Measurements from ENCODE around the gene CDC37L1. TPM values are rescaled to one million over a fixed set of nuclear protein-coding genes. Genes with fewer than 3 reads are reported as not detected.
A peak's percentile ranks its signal among the peaks of the same experiment; 100 is the strongest.

CDC37L1 gene
- total RNA-seq, 2 experiments from 2014 or later: 10.1 to 12.4 TPM

DNA sequence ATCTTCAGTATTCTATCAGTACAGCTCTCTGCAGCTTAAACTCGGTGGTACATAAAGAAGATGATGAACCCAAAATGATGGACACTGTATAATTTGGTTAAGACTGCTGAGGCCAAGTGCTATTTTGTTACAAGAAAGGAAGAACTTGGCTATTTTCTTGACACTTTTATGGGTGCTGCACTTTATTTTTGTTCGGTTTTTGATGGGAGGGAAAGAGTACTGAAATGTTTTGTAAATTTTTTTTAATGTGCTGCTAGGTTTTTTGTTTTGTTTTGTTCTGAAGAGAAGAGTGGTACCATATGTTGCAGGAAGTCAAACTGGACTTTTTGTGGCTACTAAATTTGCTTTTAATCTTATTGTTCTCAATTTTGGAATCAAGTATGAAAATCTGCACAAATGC, 26.7 kb downstream of the CDC37L1 start:
- CTCF ChIA-PET: no interaction called here
- Mint-ChIP-seq H3K9me3 (ENCODE audit: low read depth) (no peaks in the 10 kb centered on the region), H3K27ac (no peak overlapping the region), H3K36me3 (peaks cover 62% of the 10 kb centered on the region), H3K4me3 (no peak overlapping the region), H3K4me1 (peaks cover 8% of the 10 kb centered on the region), H3K27me3 (no peaks in the 10 kb centered on the region)
- ATAC-seq (no peak), DNase-seq (no peak)

DNA sequence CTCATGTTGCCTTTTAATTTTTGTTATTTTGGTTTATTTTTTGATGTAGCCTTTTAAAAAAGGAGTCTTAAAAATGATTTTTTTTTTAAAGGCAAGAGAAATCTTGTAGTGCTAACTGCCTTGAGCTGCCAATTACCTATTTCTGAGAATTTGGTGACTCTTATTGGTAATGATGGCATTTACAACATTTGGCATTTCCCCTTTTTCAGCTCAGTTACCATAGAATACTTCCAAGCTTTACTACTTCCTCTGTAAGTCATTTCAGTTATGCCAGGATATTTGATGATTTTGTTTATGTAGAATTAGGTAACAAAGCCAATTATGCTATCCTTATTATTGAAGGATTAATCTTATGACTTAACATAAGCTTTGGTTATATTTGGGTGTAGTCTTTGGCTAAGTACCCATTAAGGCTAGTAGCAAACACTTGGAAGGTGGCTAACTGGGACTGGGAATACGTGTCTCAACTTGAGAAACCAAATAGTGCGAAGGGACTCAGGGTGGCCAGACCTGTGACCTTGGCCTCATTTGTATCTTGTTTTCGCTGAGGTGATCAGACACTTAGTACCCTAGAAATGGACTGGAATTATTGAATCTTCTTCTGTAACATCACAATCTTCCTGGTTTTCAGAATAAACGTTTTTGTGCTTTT, 27.7 kb downstream of the CDC37L1 start:
- DNase-seq: no peak
- Mint-ChIP-seq H3K4me1 (peaks cover 8% of the 10 kb centered on the region), H3K36me3 (peaks cover 59% of the 10 kb centered on the region), H3K9me3 (ENCODE audit: low read depth) (no peaks in the 10 kb centered on the region), H3K4me3 (no peak overlapping the region), H3K27me3 (no peaks in the 10 kb centered on the region), H3K27ac (no peak overlapping the region)
- ATAC-seq: no peak
- CTCF ChIA-PET: interaction anchor here (1.1 kb wide), 1 partner anchor 33 kb away, joined by 3 read pairs; no protein-coding TSS in a partner anchor

DNA sequence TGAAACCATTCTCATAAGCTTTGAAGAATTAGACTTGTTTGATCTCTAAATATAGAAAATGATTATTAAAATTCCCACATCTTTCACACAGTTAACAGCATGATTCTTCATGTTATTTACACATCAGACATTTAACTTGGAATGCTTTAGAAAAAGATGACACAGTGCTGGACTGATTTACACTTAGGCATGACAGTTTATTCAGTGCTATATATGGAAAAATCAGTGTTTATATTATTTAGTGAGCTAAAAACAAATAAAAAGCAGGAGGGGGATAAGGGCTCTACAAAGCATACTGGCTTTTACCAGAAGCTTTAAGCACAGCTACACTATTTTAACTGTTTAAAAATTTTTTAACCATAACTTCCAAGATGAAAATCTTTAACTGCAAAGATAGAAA, 30.0 kb downstream of the CDC37L1 start:
- H3K27me3 Mint-ChIP-seq: no peaks in the 10 kb centered on the region
- no peak overlapping the region for H3K27ac Mint-ChIP-seq
- H3K4me1 Mint-ChIP-seq: peaks cover 8% of the 10 kb centered on the region
- CTCF ChIA-PET: interaction anchor here (1.2 kb wide), 1 partner anchor 11 kb away, joined by 3 read pairs; no protein-coding TSS in a partner anchor
- peaks cover 55% of the 10 kb centered on the region for H3K36me3 Mint-ChIP-seq
- DNase-seq (no peak), ATAC-seq (no peak)
- H3K9me3 Mint-ChIP-seq (ENCODE audit: low read depth): peaks cover 3% of the 10 kb centered on the region
- no peak overlapping the region for H3K4me3 Mint-ChIP-seq

DNA sequence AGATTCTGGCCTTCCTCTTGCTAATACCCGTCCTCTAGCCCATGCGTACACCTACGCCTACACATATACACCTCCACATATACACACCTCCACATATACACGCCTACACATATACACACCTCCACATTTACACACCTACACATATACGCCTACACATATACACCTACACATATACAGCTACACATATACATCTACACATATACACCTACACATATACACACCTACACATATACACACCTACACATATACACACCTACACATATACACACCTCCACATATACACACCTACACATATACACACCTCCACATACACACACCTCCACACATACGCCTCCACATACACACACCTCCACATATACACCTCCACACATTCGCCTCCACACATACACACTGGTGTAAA, 34.5 kb downstream of the CDC37L1 start:
- Mint-ChIP-seq H3K27ac (no peak overlapping the region), H3K4me1 (no peaks in the 10 kb centered on the region), H3K36me3 (peaks cover 61% of the 10 kb centered on the region), H3K27me3 (no peaks in the 10 kb centered on the region), H3K9me3 (ENCODE audit: low read depth) (peaks cover 3% of the 10 kb centered on the region), H3K4me3 (no peak overlapping the region)
- CTCF ChIA-PET: no interaction called here
- no peak for DNase-seq
- no peak for ATAC-seq

DNA sequence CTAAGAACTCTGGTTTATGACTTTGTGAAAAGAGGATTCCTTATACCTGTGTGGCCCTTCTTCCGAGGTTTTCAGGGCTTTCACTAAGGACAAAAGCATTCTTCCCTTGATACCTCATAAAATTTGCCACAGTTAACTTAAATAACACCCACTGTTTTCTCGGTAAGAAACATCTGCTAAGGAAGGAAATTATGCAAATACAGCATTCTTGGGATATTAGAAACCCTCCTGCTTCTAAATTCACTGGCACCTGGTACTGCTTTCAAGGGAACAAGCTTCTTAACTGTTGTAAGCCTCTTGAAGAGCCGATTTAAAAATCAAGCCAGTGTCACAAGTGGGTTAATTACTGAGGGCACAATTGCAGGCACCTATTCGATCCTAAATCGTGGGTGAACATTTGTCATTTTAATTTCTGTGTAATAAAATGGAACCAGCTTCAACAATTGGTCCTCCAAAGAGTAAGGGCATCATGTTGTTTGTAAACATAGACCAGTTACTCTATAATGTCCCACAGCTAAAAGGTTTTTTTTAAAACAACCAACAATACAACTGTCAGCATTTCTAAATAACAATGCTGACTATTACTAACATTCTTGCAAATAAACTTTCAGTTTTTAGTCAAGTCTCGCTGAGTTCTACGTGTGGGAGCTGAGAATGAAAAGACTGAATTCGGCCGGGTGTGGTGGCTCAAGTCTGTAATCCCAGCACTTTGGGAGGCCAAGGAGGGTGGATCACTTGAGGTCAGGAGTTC, 35.1 kb downstream of the CDC37L1 start:
- Mint-ChIP-seq H3K9me3 (ENCODE audit: low read depth) (peaks cover 3% of the 10 kb centered on the region), H3K4me3 (no peak overlapping the region), H3K27me3 (no peaks in the 10 kb centered on the region), H3K27ac (no peak overlapping the region), H3K36me3 (peaks cover 59% of the 10 kb centered on the region), H3K4me1 (no peaks in the 10 kb centered on the region)
- CTCF ChIA-PET: no interaction called here
- DNase-seq (no peak), ATAC-seq (no peak)

DNA sequence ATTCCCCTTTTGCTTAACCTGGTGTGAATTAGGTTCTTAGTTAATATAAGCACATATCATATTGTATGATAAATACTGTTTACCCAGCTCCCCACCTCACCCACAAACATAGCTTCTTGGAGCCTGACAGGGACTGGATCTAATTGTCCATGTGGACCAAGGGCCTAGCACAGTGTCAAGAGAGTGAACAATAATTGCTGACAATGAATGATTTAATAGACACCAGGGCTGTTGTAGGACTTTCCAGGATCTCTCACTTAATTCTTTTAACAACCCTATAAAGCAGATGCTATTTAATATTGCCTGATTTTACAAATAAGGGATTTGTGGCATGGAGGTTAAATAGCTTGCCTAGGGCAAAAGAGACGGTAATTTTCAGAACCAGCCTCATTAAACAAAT, 36.8 kb downstream of the CDC37L1 start:
- H3K4me3 Mint-ChIP-seq: no peak overlapping the region
- H3K27ac Mint-ChIP-seq: no peak overlapping the region
- peaks cover 59% of the 10 kb centered on the region for H3K36me3 Mint-ChIP-seq
- H3K9me3 Mint-ChIP-seq (ENCODE audit: low read depth): peaks cover 3% of the 10 kb centered on the region
- DNase-seq (no peak), ATAC-seq (no peak)
- CTCF ChIA-PET: no interaction called here
- H3K4me1 Mint-ChIP-seq: peaks cover 1% of the 10 kb centered on the region
- no peaks in the 10 kb centered on the region for H3K27me3 Mint-ChIP-seq

DNA sequence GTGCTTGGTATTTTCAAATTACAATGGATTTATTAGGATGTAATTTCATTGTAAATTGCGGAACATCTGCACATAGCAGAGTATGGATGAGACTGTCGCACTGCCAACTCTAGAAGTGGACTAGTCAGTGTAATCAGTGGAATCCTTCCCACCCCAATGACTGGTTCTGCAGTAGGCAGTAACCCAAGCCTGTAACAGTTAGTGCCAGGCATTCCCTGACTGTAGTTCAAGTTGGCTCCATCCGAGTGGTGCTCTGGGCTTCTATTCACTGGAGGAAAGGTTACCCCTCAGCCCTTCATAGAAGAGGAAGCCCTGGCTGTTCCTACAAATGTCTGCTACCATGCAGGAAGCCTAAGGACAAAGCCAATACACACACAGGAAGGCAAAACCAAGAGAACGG, 38.4 kb downstream of the CDC37L1 start:
- peaks cover 62% of the 10 kb centered on the region for H3K36me3 Mint-ChIP-seq
- H3K27me3 Mint-ChIP-seq: no peaks in the 10 kb centered on the region
- DNase-seq (no peak), ATAC-seq (no peak)
- no peak overlapping the region for H3K27ac Mint-ChIP-seq
- H3K4me1 Mint-ChIP-seq: peaks cover 1% of the 10 kb centered on the region
- H3K9me3 Mint-ChIP-seq (ENCODE audit: low read depth): peaks cover 3% of the 10 kb centered on the region
- CTCF ChIA-PET: no interaction called here
- H3K4me3 Mint-ChIP-seq: no peak overlapping the region

DNA sequence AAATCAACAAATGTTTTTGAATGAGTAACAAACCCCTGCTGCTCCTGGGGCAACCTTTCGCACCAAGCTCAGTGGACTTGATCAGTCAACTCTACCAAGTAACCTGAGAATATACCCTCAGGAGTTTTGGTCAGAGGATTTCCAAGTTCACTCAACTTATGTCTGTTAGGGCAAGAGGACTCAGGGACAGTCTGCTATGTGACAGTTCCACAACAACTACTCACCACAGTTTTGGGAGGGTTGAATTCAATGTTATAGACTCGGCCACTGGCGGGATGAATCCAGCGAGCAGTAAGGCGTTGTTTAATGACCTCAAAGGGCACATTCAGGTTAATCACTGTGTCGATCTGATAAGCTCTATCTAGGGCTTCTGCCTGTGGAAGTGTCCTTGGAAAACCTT, 39.5 kb downstream of the CDC37L1 start:
- Mint-ChIP-seq H3K4me3 (no peak overlapping the region), H3K27ac (no peak overlapping the region), H3K27me3 (no peaks in the 10 kb centered on the region), H3K36me3 (peaks cover 60% of the 10 kb centered on the region), H3K9me3 (ENCODE audit: low read depth) (peaks cover 1% of the 10 kb centered on the region), H3K4me1 (peaks cover 1% of the 10 kb centered on the region)
- no peak for DNase-seq
- no peak for ATAC-seq
- CTCF ChIA-PET: interaction anchor here (0.8 to 1.4 kb wide), 2 partner anchors 16 to 23 kb away, joined by 3 to 4 read pairs; no protein-coding TSS in a partner anchor

DNA sequence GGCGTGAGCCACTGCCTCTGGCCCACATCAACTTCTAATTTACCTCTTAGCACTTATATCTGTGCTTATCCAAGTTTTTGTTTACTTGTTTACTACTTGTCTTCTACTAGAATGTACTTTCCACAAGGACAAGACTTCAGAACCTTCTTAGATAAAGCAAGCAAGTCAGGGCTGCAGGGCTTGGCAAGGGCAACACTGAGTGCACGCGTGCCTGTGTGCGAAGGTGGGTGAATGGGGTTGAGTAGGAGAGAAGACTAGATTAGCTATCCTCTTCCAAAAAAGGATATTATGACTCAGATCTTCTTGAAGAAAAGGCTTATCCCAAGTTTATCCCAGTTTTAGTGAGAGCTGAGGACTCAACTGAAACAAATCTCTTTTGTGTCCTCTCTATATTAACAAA, 42.4 kb downstream of the CDC37L1 start:
- Mint-ChIP-seq H3K27ac (no peak overlapping the region), H3K9me3 (ENCODE audit: low read depth) (no peaks in the 10 kb centered on the region), H3K4me3 (no peak overlapping the region), H3K27me3 (no peaks in the 10 kb centered on the region), H3K36me3 (peaks cover 60% of the 10 kb centered on the region), H3K4me1 (peaks cover 15% of the 10 kb centered on the region)
- ATAC-seq: no peak
- DNase-seq: no peak
- CTCF ChIA-PET: no interaction called here

DNA sequence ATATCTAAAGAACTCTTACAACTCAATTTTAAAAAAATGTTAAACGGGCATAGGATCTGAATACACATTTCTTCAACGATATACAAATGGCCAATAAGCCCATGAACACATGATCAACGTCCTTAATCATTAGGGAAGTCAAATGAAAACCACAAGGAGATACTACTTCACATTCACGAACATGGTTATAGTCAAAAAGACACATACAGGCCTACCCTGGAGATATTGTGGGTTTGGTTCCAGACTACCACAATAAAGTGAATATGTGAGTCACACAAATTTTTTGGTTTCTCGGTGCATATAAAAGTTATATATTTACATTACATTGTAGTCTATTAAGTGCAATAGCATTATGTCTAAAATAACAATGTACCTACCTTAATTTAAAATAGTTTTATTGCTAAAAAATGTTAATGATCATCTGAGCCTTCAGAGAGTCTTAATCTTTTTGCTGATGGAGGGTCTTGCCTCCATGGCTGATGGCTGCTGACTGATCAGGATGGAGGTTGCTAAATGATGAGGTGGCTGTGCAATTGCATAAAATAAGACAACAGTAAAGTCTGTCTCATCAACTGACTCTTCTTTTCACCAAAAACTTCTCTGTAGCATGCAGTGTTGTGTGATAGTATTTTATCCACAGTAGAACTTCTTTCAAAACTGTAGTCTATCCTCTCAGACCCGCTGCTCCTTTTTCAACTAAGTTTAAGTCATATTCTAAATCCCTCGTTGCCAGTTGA, 46.5 kb downstream of the CDC37L1 start:
- Mint-ChIP-seq H3K4me3 (no peak overlapping the region), H3K4me1 (peaks cover 27% of the 10 kb centered on the region), H3K27me3 (no peaks in the 10 kb centered on the region)

DNA sequence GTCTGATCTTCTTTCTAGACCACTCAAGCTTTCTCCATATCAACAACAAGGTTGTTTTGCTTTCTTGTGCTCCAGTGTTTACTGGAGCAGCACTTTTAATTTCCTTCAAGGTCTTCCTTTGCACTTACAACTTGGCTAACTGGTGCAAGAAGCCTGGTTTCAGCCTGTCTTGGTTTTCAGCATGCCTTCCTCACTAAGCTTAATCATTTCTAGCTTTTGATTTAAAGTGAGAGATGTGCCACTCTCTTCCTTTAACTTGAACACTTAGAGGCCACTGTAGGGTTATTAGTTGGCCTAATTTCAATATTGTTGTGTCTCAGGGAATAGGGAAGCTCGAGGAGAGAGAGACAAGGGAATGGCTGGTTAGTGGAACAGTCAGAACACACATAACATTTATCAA, 48.2 kb downstream of the CDC37L1 start:
- H3K27ac Mint-ChIP-seq: peak overlapping the region; percentile 51
- no peaks in the 10 kb centered on the region for H3K9me3 Mint-ChIP-seq (ENCODE audit: low read depth)
- DNase-seq (no peak), ATAC-seq (no peak)
- H3K4me1 Mint-ChIP-seq: peaks cover 27% of the 10 kb centered on the region
- H3K4me3 Mint-ChIP-seq: no peak overlapping the region
- H3K27me3 Mint-ChIP-seq: no peaks in the 10 kb centered on the region
- CTCF ChIA-PET: no interaction called here
- peaks cover 38% of the 10 kb centered on the region for H3K36me3 Mint-ChIP-seq

More for the DNA sequence above, 46.5 kb downstream of the CDC37L1 start:
- no peak for DNase-seq
- Mint-ChIP-seq H3K27ac (no peak overlapping the region), H3K9me3 (ENCODE audit: low read depth) (no peaks in the 10 kb centered on the region), H3K36me3 (peaks cover 48% of the 10 kb centered on the region)
- ATAC-seq: peak; percentile 47
- CTCF ChIA-PET: no interaction called here

DNA sequence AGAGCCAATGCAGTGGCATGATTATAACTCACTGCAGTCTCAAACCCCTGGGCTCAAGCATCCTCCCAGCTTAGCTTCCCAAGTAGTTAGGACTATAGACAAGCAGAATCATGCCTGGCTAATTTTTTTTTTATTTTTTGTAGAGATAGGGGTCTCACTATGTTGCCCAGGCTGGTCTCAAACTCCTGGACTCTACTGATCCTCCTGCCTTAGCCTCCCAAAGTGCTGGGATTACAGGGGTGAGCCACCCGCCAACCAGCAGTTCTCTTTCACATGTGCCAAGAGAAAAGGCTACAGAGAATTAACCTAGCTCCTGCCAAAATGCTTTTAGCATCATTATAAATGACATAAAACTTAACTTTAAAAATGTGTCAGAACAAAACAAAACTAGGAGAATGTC, 53.5 kb downstream of the CDC37L1 start:
- Mint-ChIP-seq H3K4me1 (peaks cover 23% of the 10 kb centered on the region), H3K4me3 (no peak overlapping the region), H3K27ac (no peak overlapping the region), H3K9me3 (ENCODE audit: low read depth) (no peaks in the 10 kb centered on the region), H3K36me3 (peaks cover 30% of the 10 kb centered on the region), H3K27me3 (no peaks in the 10 kb centered on the region)
- ATAC-seq: no peak
- CTCF ChIA-PET: no interaction called here
- DNase-seq: no peak

DNA sequence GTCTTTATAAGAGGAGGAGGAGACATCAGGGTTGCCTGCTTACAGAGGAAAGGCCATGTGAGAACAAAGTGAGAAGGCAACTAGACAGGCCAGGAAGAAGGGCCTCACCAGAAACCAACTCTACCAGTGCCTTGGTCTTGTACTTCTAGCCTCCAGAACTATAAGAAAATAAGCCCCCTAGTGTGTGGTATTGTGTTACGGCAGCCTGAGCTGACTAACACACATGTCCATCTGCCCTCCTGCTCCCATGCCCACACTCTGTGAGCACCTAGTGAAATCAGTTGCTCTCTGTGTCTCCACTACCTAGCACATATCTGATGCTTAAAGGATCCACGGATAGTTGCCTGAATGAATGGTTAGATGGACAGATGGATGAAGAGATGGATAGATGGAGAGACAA, 54.8 kb downstream of the CDC37L1 start:
- H3K4me1 Mint-ChIP-seq: peaks cover 28% of the 10 kb centered on the region
- no peaks in the 10 kb centered on the region for H3K9me3 Mint-ChIP-seq (ENCODE audit: low read depth)
- no peak overlapping the region for H3K27ac Mint-ChIP-seq
- DNase-seq (no peak), ATAC-seq (no peak)
- H3K4me3 Mint-ChIP-seq: no peak overlapping the region
- peaks cover 30% of the 10 kb centered on the region for H3K36me3 Mint-ChIP-seq
- H3K27me3 Mint-ChIP-seq: no peaks in the 10 kb centered on the region
- CTCF ChIA-PET: no interaction called here
